ENCODE data around the gene SLC15A4.

DNA sequence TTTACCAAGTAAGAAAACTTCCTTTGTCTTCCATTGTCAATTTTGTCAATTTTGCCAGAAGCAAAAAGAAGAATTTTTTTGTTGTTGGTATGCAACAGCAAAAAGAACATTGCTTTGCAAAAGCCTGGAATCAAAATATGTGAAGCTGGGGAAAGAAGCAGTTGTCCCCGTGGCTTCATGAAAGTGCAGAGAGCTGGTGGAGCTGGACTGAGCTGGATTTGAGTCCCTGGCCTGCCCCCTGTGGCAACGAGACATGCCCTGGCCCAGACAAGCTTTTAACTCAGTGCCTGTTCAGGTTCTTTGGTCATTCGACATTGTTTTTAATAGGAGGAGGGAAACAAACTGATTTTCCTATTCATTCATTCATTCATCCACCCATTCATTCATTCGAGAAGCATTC, 70.3 kb downstream of the SLC15A4 start:
- TF ChIP-seq TAF1 (conservative IDR thresholded peaks at IDR 0.05): no peak
- TF ChIP-seq, protein P1, sequence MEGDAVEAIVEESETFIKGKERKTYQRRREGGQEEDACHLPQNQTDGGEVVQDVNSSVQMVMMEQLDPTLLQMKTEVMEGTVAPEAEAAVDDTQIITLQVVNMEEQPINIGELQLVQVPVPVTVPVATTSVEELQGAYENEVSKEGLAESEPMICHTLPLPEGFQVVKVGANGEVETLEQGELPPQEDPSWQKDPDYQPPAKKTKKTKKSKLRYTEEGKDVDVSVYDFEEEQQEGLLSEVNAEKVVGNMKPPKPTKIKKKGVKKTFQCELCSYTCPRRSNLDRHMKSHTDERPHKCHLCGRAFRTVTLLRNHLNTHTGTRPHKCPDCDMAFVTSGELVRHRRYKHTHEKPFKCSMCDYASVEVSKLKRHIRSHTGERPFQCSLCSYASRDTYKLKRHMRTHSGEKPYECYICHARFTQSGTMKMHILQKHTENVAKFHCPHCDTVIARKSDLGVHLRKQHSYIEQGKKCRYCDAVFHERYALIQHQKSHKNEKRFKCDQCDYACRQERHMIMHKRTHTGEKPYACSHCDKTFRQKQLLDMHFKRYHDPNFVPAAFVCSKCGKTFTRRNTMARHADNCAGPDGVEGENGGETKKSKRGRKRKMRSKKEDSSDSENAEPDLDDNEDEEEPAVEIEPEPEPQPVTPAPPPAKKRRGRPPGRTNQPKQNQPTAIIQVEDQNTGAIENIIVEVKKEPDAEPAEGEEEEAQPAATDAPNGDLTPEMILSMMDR (IDR thresholded peaks at IDR 0.05; ENCODE audit: low read depth, low read length, missing input control): no peak
- TF ChIP-seq SP1 (IDR thresholded peaks at IDR 0.05): no peak
- TF ChIP-seq YY1 (IDR thresholded peaks at IDR 0.05): no peak
- TF ChIP-seq EGR1 (IDR thresholded peaks at IDR 0.05; ENCODE audit: low read depth in 2 of 2): no peak
- TF ChIP-seq, protein P2, sequence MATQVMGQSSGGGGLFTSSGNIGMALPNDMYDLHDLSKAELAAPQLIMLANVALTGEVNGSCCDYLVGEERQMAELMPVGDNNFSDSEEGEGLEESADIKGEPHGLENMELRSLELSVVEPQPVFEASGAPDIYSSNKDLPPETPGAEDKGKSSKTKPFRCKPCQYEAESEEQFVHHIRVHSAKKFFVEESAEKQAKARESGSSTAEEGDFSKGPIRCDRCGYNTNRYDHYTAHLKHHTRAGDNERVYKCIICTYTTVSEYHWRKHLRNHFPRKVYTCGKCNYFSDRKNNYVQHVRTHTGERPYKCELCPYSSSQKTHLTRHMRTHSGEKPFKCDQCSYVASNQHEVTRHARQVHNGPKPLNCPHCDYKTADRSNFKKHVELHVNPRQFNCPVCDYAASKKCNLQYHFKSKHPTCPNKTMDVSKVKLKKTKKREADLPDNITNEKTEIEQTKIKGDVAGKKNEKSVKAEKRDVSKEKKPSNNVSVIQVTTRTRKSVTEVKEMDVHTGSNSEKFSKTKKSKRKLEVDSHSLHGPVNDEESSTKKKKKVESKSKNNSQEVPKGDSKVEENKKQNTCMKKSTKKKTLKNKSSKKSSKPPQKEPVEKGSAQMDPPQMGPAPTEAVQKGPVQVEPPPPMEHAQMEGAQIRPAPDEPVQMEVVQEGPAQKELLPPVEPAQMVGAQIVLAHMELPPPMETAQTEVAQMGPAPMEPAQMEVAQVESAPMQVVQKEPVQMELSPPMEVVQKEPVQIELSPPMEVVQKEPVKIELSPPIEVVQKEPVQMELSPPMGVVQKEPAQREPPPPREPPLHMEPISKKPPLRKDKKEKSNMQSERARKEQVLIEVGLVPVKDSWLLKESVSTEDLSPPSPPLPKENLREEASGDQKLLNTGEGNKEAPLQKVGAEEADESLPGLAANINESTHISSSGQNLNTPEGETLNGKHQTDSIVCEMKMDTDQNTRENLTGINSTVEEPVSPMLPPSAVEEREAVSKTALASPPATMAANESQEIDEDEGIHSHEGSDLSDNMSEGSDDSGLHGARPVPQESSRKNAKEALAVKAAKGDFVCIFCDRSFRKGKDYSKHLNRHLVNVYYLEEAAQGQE (IDR thresholded peaks at IDR 0.05): no peak
- TF ChIP-seq, protein P3, sequence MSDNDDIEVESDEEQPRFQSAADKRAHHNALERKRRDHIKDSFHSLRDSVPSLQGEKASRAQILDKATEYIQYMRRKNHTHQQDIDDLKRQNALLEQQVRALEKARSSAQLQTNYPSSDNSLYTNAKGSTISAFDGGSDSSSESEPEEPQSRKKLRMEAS (IDR thresholded peaks at IDR 0.05): no peak
- no peak for TF ChIP-seq HNF4A (conservative IDR thresholded peaks at IDR 0.05)
- no peak for TF ChIP-seq FOXA1 (IDR thresholded peaks at IDR 0.05)

Data from liver (tissue), 3 donors.